RWPE1 (cell line): ENCODE data around the gene DHX34.
A peak's percentile ranks its signal among the peaks of the same experiment; 100 is the strongest.

Experiments used
- CTCF ChIA-PET: fragments of 350-600 bp; sonication (Branson Sonifier 250); formaldehyde crosslinking; extraction: SDS; loops from one replicate; lab custom pipeline; 2021; lab: Yijun Ruan, JAX
- POLR2A ChIA-PET: fragments of 400-600 bp; formaldehyde crosslinking; extraction: SDS; loops from one replicate; lab custom pipeline; 2020; ENCODE audit warnings: antibody characterized with exemption; ENCODE audit not compliant: low non-redundant PET; lab: Yijun Ruan, JAX
- DNase-seq: peaks from one replicate; pipeline ENCODE4 v3.0.0; 2012; ENCODE audit warnings: low spot score
- H3K27ac ChIP-seq: fragments of 450-650 bp; 2 replicates; pipeline ENCODE4 v1.5.1; 2017
- CTCF ChIP-seq: fragments of 450-650 bp; conservative IDR thresholded peaks from 2 replicates; pipeline ENCODE4 v1.5.1; 2017; ENCODE audit warnings: low read depth, mild to moderate bottlenecking

Gene DHX34

GRCh38 chr19:47373246-47374240 lies 24.4 kb downstream of the DHX34 start:
- POLR2A ChIA-PET: no interaction called here
- CTCF ChIA-PET: interaction anchor here (0.6 to 0.8 kb wide), 2 partner anchors 17 to 25 kb away, joined by 4 to 5 read pairs; no protein-coding TSS in a partner anchor
- no peak for DNase-seq
- H3K27ac ChIP-seq: 0 out of 2 replicates have a peak overlapping the region, but pooled peaks have one; percentile 4
- TF ChIP-seq CTCF: no peak

- DNase-seq: no peak
- CTCF ChIA-PET: no interaction called here
- TF ChIP-seq CTCF: no peak
- POLR2A ChIA-PET: no interaction called here
- no peak overlapping the region for H3K27ac ChIP-seq
Observed at GRCh38 chr19:47374876-47375693, 26.0 kb downstream of the DHX34 start.

GRCh38 chr19:47375694-47376588 lies 26.8 kb downstream of the DHX34 start:
- DNase-seq: no peak
- no peak for TF ChIP-seq CTCF
- POLR2A ChIA-PET: no interaction called here
- CTCF ChIA-PET: interaction anchor here (0.8 kb wide), 1 partner anchor 15 kb away, joined by 3 read pairs; no protein-coding TSS in a partner anchor
- no peak overlapping the region for H3K27ac ChIP-seq

GRCh38 chr19:47376589-47377144 lies 27.6 kb downstream of the DHX34 start:
- DNase-seq: no peak
- CTCF ChIA-PET: interaction anchor here (0.8 to 1.8 kb wide), 2 partner anchors 14 to 15 kb away, joined by 3 to 11 read pairs; no protein-coding TSS in a partner anchor
- POLR2A ChIA-PET: no interaction called here

GRCh38 chr19:47377208-47377701 lies 28.1 kb downstream of the DHX34 start:
- TF ChIP-seq CTCF: no peak
- H3K27ac ChIP-seq: no peak overlapping the region; the same call in 1 of the 2 replicates
- ChIA-PET CTCF (interaction anchor here (1.8 kb wide), 1 partner anchor 14 kb away, joined by 11 read pairs; no protein-coding TSS in a partner anchor), POLR2A (no interaction called here)
- no peak for DNase-seq

More at GRCh38 chr19:47376589-47377144, 27.6 kb downstream of the DHX34 start:
- no peak overlapping the region; the same call in 1 of the 2 replicates for H3K27ac ChIP-seq
- no peak for TF ChIP-seq CTCF
